ENCODE results near the gene SIX3. TPM values are rescaled to one million over a fixed set of nuclear protein-coding genes. Genes with fewer than 3 reads are reported as not detected.
A peak's percentile ranks its signal among the peaks of the same experiment; 100 is the strongest.

Gene SIX3
- total RNA-seq, result not detected

DNA sequence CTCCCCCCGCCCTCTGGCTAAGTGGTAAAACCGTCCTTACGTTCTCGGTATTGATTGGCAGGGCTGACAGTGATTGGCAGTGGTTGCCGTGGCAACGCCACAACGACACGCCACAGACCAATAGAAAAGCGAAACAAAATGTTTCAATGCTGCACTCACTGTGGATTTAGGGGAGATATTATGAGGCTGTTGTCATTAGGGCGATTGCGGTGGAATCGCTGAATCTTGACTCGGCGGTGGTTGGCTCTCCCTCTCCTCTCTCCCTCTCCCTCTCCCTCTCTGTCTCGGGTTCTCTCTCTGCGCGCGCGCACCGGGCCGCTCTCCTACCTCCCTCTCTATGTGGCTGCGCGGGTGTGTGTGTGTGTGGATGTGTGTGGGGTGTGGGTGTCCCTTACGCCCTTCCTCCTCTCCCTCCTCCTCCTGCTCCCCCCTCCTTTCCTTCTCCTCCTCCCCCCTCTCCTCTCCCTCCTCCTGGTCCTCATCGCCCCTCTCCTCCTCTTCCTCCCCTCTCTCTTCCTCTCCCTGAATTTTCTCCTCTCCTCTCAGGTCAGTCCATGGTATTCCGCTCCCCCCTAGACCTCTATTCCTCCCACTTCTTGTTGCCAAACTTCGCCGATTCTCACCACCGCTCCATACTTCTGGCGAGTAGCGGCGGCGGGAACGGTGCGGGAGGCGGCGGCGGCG lies at the start of gene SIX3:
SIX3 (plus strand) TSS at position 152 of the 684 bp plus-strand sequence; CDS start at position 555, 403 bp downstream.
- H3K27me3 ChIP-seq (ENCODE audit: control insufficient read depth in 3 of 3, insufficient read depth in 3 of 3, low read length in 3 of 3), result peaks cover 79 to 92% (median 87%) of the 10 kb centered on the region in 3 donors
- peak within 1 kb of the TSS; percentile 73 to 75 (median 74) for H3K4me3 ChIP-seq (ENCODE audit: low read length in 3 of 3)
- H3K36me3 ChIP-seq (ENCODE audit: control insufficient read depth in 3 of 3, insufficient read depth in 3 of 3, low read length in 3 of 3), result no peaks in the 10 kb centered on the region
- peaks cover 19 to 23% (median 19%) of the 10 kb centered on the region in 3 donors for H3K4me1 ChIP-seq (ENCODE audit: control insufficient read depth in 3 of 3, insufficient read depth in 3 of 3, low read length in 3 of 3)
- peak within 1 kb of the TSS in 1 of 3 donors; percentile 25 for H3K9ac ChIP-seq (ENCODE audit: low read depth in 1 of 3, low read length in 3 of 3)
- no peaks in the 10 kb centered on the region for H3K9me3 ChIP-seq (ENCODE audit: control insufficient read depth in 3 of 3, low read length in 3 of 3)
- no peak within 1 kb of the TSS for H3K27ac ChIP-seq (ENCODE audit: low read depth, low read length)

DNA sequence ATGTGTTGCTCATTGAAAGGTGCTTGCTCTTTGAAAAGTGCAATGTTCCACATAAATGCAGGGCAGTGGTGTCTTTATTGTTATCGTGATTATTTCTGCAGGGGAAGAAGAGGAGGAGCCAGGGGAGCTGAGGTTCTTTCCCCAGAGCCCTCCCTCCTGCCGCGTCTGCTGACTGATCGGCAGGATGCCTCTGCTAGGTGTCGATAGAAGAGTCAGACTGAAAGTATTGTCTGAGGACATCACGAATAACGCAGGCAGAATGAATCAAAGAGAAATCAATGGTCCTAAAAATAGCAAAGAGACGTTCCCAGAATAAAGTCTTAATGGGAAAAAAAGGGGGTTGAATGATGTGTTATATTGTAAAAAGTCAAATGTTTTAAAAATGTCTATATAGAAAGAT lies 47.4 kb upstream of the SIX3 start:
- no peaks in the 10 kb centered on the region for H3K36me3 ChIP-seq (ENCODE audit: control insufficient read depth in 3 of 3, insufficient read depth in 3 of 3, low read length in 3 of 3)
- H3K9me3 ChIP-seq (ENCODE audit: control insufficient read depth in 3 of 3, low read length in 3 of 3), result peaks cover 0 to 2% (median 0%) of the 10 kb centered on the region in 3 donors
- peaks cover under 1 to 3% (median under 1%) of the 10 kb centered on the region in 3 donors for H3K27me3 ChIP-seq (ENCODE audit: control insufficient read depth in 3 of 3, insufficient read depth in 3 of 3, low read length in 3 of 3)
- no peak overlapping the region for H3K9ac ChIP-seq (ENCODE audit: low read depth in 1 of 3, low read length in 3 of 3)
- no peaks in the 10 kb centered on the region for H3K4me1 ChIP-seq (ENCODE audit: control insufficient read depth in 3 of 3, insufficient read depth in 3 of 3, low read length in 3 of 3)
- no peak overlapping the region for H3K27ac ChIP-seq (ENCODE audit: low read depth, low read length)
- H3K4me3 ChIP-seq (ENCODE audit: low read length in 3 of 3), result no peak overlapping the region

DNA sequence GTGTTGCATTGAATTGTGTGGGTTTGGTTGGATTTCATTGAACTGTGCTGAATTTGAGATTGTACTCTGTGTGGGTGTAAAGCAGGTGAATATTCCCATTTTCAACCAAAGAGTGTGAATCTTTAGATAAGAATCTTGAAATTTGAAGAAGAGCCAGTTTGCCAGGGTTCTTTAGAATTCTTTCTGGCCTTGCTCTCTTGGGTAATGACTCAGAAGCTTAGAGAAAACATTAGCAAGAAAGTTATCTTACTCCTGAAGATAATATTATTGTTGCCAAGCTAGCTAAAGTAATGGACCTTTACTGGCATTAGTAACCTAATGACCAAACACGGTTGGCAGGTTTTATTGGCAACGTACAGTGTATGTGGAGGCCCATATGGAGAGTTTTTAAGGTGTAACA lies 46.4 kb upstream of the SIX3 start:
- Histone ChIP-seq H3K27ac (ENCODE audit: low read depth, low read length) (no peak overlapping the region), H3K9ac (ENCODE audit: low read depth in 1 of 3, low read length in 3 of 3) (no peak overlapping the region), H3K27me3 (ENCODE audit: control insufficient read depth in 3 of 3, insufficient read depth in 3 of 3, low read length in 3 of 3) (peaks cover 7 to 10% (median 9%) of the 10 kb centered on the region in 3 donors)

DNA sequence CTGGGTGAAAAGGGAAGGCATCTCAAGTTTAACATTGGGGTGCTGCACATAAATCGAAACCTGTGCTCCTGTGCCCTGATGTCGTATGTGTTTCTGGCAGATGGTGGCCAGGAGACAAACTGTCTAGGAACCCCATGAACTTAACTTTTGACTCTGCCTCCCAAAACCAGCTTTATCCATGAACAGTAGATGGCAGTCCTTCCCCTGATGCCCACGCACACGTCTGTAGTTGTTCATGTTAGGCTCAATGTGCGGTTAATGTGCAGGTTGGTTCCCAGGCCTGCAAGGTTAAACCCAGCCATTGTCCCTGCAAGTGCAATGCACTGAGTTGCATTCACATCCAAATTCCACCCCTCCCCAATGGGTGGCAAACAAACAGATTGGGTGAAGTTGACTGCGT lies 44.1 kb upstream of the SIX3 start:
- Histone ChIP-seq H3K9ac (ENCODE audit: low read depth in 1 of 3, low read length in 3 of 3) (no peak overlapping the region), H3K4me1 (ENCODE audit: control insufficient read depth in 3 of 3, insufficient read depth in 3 of 3, low read length in 3 of 3) (no peaks in the 10 kb centered on the region), H3K27me3 (ENCODE audit: control insufficient read depth in 3 of 3, insufficient read depth in 3 of 3, low read length in 3 of 3) (peaks cover 18 to 24% (median 21%) of the 10 kb centered on the region in 3 donors), H3K36me3 (ENCODE audit: control insufficient read depth in 3 of 3, insufficient read depth in 3 of 3, low read length in 3 of 3) (no peaks in the 10 kb centered on the region), H3K9me3 (ENCODE audit: control insufficient read depth in 3 of 3, low read length in 3 of 3) (no peaks in the 10 kb centered on the region), H3K27ac (ENCODE audit: low read depth, low read length) (no peak overlapping the region), H3K4me3 (ENCODE audit: low read length in 3 of 3) (no peak overlapping the region)

More for the DNA sequence above, 46.4 kb upstream of the SIX3 start:
- peaks cover 0 to 2% (median 0%) of the 10 kb centered on the region in 3 donors for H3K9me3 ChIP-seq (ENCODE audit: control insufficient read depth in 3 of 3, low read length in 3 of 3)
- no peak overlapping the region for H3K4me3 ChIP-seq (ENCODE audit: low read length in 3 of 3)
- no peaks in the 10 kb centered on the region for H3K4me1 ChIP-seq (ENCODE audit: control insufficient read depth in 3 of 3, insufficient read depth in 3 of 3, low read length in 3 of 3)
- H3K36me3 ChIP-seq (ENCODE audit: control insufficient read depth in 3 of 3, insufficient read depth in 3 of 3, low read length in 3 of 3), result no peaks in the 10 kb centered on the region

DNA sequence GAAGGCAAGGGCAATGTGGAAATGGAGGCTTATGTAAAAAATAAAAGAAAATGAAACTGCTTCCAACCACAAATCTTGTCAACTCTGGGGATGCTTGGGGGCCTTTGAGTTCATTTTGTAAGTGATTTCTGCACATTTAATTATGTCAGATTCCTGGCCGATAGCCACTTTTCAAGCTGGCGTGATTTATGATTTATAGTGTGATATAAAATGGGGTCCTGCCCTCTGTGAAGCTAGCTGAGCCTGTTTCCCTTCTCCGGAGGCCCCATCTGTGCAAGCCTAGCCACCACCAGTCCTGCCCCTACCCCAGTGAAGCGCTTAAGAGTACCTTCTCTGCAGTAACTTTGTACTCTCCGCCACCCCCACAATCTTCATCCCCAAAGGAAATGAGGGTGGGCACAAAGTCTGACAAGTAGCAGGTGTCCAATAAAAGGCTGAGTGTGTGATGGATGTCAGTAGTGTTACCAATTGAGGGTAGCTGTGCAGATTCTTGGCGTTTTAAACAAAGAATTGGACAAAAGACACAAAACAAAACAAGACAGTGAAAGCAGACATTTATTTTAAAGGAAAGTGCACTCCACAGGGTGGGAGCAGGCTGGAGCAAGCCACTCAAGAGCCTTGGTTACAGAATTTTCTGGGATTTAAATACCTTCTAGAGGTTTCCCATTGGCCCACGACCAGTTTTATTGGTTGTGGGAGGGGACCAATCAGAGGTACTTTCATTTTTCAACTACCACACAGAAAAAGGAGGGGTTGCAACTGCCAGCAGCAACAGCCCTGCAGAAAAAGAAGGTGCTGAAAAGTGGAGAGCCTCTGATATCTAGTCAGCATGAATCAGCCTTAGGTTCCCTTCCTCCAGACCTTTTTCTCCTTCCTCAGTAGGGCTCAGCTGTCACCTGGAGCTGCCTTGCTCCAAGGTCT lies 39.0 kb upstream of the SIX3 start:
- Histone ChIP-seq H3K36me3 (ENCODE audit: control insufficient read depth in 3 of 3, insufficient read depth in 3 of 3, low read length in 3 of 3) (no peaks in the 10 kb centered on the region), H3K9me3 (ENCODE audit: control insufficient read depth in 3 of 3, low read length in 3 of 3) (no peaks in the 10 kb centered on the region), H3K9ac (ENCODE audit: low read depth in 1 of 3, low read length in 3 of 3) (no peak overlapping the region), H3K4me3 (ENCODE audit: low read length in 3 of 3) (no peak overlapping the region), H3K4me1 (ENCODE audit: control insufficient read depth in 3 of 3, insufficient read depth in 3 of 3, low read length in 3 of 3) (no peaks in the 10 kb centered on the region), H3K27ac (ENCODE audit: low read depth, low read length) (no peak overlapping the region), H3K27me3 (ENCODE audit: control insufficient read depth in 3 of 3, insufficient read depth in 3 of 3, low read length in 3 of 3) (peaks cover 33 to 36% (median 36%) of the 10 kb centered on the region in 3 donors)

DNA sequence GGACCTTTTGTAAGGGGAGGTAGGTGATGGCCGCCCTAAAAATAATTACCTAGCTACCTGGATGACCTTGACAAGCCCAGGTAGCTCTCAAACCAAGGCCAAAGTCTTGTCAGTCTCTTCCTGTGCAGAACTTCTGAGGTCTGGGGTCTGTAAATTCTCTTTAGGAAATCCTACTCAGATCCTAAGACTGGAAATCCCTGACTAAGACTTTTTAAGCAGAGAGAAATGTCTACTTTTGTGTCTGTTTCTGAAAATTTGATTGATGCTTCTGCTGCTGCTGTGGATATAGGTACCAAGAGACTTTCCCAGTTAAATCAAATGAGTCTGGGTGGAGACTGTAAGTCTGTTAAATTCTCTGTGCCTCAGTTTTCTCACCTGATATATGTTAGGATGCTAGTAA lies 36.9 kb upstream of the SIX3 start:
- Histone ChIP-seq H3K4me3 (ENCODE audit: low read length in 3 of 3) (no peak overlapping the region), H3K27me3 (ENCODE audit: control insufficient read depth in 3 of 3, insufficient read depth in 3 of 3, low read length in 3 of 3) (peaks cover 29 to 32% (median 32%) of the 10 kb centered on the region in 3 donors), H3K9ac (ENCODE audit: low read depth in 1 of 3, low read length in 3 of 3) (no peak overlapping the region), H3K36me3 (ENCODE audit: control insufficient read depth in 3 of 3, insufficient read depth in 3 of 3, low read length in 3 of 3) (no peaks in the 10 kb centered on the region), H3K9me3 (ENCODE audit: control insufficient read depth in 3 of 3, low read length in 3 of 3) (no peaks in the 10 kb centered on the region), H3K4me1 (ENCODE audit: control insufficient read depth in 3 of 3, insufficient read depth in 3 of 3, low read length in 3 of 3) (no peaks in the 10 kb centered on the region), H3K27ac (ENCODE audit: low read depth, low read length) (no peak overlapping the region)

DNA sequence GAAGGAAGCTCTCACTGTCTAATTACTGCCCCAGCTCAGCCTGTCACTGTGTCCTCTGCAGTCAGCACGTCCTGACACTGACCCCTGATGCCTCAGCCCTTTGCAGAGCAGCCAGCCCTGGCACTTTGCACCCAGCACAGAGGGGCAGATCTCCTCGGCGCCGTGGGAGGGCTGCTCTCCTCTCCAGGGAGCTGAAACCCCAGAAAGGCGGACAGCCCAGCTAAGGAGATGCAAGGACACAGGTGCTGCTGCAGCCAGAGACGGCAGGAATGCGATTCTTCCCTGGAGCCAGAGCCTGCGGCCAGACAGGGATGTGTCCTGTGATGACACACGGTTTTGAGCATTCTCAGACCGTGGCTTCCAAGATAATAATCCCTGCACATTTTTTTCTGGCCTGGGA lies 34.5 kb upstream of the SIX3 start:
- Histone ChIP-seq H3K36me3 (ENCODE audit: control insufficient read depth in 3 of 3, insufficient read depth in 3 of 3, low read length in 3 of 3) (no peaks in the 10 kb centered on the region), H3K27me3 (ENCODE audit: control insufficient read depth in 3 of 3, insufficient read depth in 3 of 3, low read length in 3 of 3) (peaks cover 15 to 18% (median 18%) of the 10 kb centered on the region in 3 donors)

DNA sequence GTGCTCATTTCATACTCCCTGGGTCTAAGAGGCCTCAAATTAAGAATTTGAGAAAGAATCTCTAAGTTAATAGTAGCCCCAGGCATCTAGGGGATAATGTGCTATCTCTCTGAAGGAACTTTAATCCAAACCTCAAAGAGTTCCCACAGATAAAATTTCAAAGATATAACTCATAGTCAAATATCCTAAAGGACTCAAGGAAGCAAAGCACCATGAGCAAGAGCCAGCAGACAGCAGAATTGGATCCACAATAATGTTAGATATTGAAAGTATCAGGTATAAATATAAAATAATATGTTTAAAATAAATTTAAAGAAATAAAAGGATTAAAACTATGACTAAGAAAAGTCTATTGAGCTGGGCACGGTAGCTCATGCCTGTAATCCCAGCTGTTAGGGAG lies 31.7 kb upstream of the SIX3 start:
- Histone ChIP-seq H3K4me1 (ENCODE audit: control insufficient read depth in 3 of 3, insufficient read depth in 3 of 3, low read length in 3 of 3) (no peaks in the 10 kb centered on the region), H3K27me3 (ENCODE audit: control insufficient read depth in 3 of 3, insufficient read depth in 3 of 3, low read length in 3 of 3) (peaks cover 5 to 14% (median 9%) of the 10 kb centered on the region in 3 donors), H3K9ac (ENCODE audit: low read depth in 1 of 3, low read length in 3 of 3) (no peak overlapping the region), H3K9me3 (ENCODE audit: control insufficient read depth in 3 of 3, low read length in 3 of 3) (peaks cover 0 to 8% (median 4%) of the 10 kb centered on the region in 3 donors), H3K4me3 (ENCODE audit: low read length in 3 of 3) (no peak overlapping the region), H3K36me3 (ENCODE audit: control insufficient read depth in 3 of 3, insufficient read depth in 3 of 3, low read length in 3 of 3) (no peaks in the 10 kb centered on the region), H3K27ac (ENCODE audit: low read depth, low read length) (no peak overlapping the region)

More for the DNA sequence above, 34.5 kb upstream of the SIX3 start:
- Histone ChIP-seq H3K4me1 (ENCODE audit: control insufficient read depth in 3 of 3, insufficient read depth in 3 of 3, low read length in 3 of 3) (no peaks in the 10 kb centered on the region), H3K9ac (ENCODE audit: low read depth in 1 of 3, low read length in 3 of 3) (no peak overlapping the region), H3K4me3 (ENCODE audit: low read length in 3 of 3) (no peak overlapping the region), H3K9me3 (ENCODE audit: control insufficient read depth in 3 of 3, low read length in 3 of 3) (peaks cover 0 to 5% (median 4%) of the 10 kb centered on the region in 3 donors), H3K27ac (ENCODE audit: low read depth, low read length) (no peak overlapping the region)

DNA sequence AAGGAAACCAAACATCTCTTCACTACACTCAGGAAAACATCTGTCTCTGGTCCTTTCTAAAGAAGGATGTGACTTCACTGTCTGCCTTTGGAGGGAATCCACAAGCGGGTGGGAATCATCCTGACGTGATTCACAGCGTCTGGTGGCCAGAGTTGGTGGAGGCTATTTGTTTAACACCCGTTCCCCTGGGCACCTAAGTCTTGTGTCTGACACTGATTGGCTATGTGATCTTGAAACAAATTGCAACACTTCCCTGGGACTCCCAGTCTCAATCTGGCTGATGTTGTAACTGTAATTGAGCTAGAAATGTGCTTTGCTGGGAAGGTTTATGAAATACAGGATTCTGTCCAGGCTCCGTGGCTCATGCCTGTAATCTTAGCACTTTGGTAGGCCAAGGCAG lies 28.8 kb upstream of the SIX3 start:
- Histone ChIP-seq H3K9ac (ENCODE audit: low read depth in 1 of 3, low read length in 3 of 3) (no peak overlapping the region), H3K9me3 (ENCODE audit: control insufficient read depth in 3 of 3, low read length in 3 of 3) (peaks cover 0 to 8% (median 4%) of the 10 kb centered on the region in 3 donors), H3K36me3 (ENCODE audit: control insufficient read depth in 3 of 3, insufficient read depth in 3 of 3, low read length in 3 of 3) (no peaks in the 10 kb centered on the region), H3K4me3 (ENCODE audit: low read length in 3 of 3) (no peak overlapping the region), H3K4me1 (ENCODE audit: control insufficient read depth in 3 of 3, insufficient read depth in 3 of 3, low read length in 3 of 3) (no peaks in the 10 kb centered on the region), H3K27me3 (ENCODE audit: control insufficient read depth in 3 of 3, insufficient read depth in 3 of 3, low read length in 3 of 3) (peaks cover 0 to 4% (median 1%) of the 10 kb centered on the region in 3 donors), H3K27ac (ENCODE audit: low read depth, low read length) (no peak overlapping the region)

DNA sequence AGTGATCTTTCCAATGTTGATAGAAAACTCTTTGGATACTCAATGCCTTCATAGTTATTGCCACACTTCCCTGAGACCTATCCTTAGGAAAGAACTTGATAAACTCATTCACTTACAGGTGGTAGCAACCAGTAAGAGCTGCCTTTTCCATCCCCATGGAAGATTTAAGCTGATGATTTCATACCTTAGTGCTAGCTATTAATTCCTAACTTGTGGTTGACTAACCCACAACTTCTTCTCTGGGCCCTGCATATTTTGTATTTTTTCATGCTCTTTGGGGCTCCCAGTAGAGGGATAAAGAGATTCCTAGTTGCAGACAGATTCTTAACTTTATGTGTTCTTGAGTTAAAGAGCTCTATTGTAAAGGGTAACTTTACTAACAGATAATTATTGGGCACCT lies 25.2 kb upstream of the SIX3 start:
- Histone ChIP-seq H3K9me3 (ENCODE audit: control insufficient read depth in 3 of 3, low read length in 3 of 3) (peaks cover 0 to 3% (median under 1%) of the 10 kb centered on the region in 3 donors), H3K9ac (ENCODE audit: low read depth in 1 of 3, low read length in 3 of 3) (no peak overlapping the region)

More for the DNA sequence above, 25.2 kb upstream of the SIX3 start:
- no peak overlapping the region for H3K27ac ChIP-seq (ENCODE audit: low read depth, low read length)
- H3K4me1 ChIP-seq (ENCODE audit: control insufficient read depth in 3 of 3, insufficient read depth in 3 of 3, low read length in 3 of 3), result no peaks in the 10 kb centered on the region
- no peak overlapping the region for H3K4me3 ChIP-seq (ENCODE audit: low read length in 3 of 3)
- H3K36me3 ChIP-seq (ENCODE audit: control insufficient read depth in 3 of 3, insufficient read depth in 3 of 3, low read length in 3 of 3), result no peaks in the 10 kb centered on the region
- H3K27me3 ChIP-seq (ENCODE audit: control insufficient read depth in 3 of 3, insufficient read depth in 3 of 3, low read length in 3 of 3), result peaks cover 3 to 15% (median 7%) of the 10 kb centered on the region in 3 donors

Data from skeletal muscle tissue (tissue), 4 donors.